Stimulated activated CD4-positive, alpha-beta T cell treated with anti-CD3 and anti-CD28 coated beads, Interleukin-1b, Interleukin-23, amount 100 ng/mL, for 1 hour (primary cell): ENCODE measurements around the gene DRD1.
"Not testable (repeated sequence)": the region's sequence is repeated elsewhere in the genome, so short reads cannot be mapped to it uniquely, and the experiment has no call there.

ENCODE experiments used
- DNase-seq, 2 donors: peaks; one replicate each; pipeline ENCODE4 v3.0.0-alpha.2; 2020; ENCODE audit warnings: low read depth in 2 of 2

DRD1 gene

DNA sequence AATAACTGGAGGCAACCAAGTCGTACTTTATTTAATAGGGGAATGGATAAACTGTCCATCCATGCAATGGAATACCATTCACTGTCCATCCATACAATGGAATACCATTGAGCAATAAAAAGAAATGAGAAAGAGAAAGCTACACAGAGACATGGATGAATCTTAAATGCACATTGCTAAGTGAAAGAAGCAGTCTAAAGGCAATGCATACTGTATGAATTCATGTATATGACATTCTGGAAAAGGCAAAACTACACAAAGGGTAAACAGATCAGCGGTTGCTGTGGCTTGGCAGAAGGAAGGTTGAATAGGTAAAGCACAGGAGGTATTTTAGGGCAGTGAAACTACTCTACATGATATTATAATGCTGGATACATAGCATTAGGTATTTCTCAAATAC is 16.2 kb downstream of the DRD1 start:
- no peak for DNase-seq

DNA sequence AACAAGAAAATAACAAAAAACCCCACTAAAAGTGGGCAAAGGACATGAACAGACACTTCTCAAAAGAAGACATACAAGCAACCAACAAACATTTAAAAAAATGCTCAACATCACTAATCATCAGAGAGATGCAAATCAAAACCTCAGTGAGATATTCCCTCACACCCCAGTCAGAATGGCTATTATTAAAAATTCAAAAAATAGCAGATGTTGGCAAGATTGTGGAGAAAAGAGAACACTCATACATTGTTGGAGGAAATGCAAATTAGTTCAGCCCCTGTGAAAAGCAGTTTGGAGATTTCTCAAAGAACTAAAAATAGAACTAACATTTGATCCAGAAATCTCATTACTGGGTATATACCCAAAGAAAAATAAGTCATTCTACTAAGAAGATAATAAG is 19.4 kb downstream of the DRD1 start:
- not testable (repeated sequence) for DNase-seq

DNA sequence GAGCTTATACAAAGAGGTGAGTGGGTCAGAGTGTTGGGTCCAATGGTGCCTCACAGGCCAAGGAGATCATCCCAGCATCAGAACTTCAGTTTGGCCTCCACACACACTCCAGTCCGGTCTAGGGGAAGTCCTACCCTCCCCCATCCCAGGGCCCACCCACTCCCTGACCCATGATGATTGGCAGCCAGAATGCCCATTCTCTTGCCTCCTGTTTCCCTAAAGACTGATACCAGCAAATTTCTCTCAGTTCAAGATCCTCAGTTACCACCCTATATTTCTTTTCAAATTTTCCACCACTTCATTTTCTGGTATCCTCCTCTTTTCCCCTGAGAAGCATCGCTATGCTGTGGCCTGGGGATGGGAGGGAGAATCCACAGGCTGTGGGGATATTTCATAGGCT is 21.9 kb downstream of the DRD1 start:
- no peak for DNase-seq

DNA sequence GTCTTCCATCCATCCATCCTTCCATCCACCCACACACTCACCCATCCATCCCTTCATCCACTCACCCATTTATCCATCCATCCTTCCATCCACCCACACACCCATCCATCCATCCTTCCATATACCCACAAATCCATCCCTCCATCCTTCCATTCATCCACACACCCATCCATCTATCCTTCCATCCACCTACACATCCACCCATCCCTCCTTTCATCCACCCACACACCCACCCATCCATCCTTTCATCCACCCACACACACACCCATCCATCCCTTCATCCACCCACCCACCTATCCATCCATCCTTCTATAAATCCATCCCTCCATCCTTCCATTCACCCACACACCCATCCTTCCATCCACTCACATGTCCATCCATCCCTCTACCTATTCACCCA is 23.6 kb downstream of the DRD1 start:
- no peak for DNase-seq

DNA sequence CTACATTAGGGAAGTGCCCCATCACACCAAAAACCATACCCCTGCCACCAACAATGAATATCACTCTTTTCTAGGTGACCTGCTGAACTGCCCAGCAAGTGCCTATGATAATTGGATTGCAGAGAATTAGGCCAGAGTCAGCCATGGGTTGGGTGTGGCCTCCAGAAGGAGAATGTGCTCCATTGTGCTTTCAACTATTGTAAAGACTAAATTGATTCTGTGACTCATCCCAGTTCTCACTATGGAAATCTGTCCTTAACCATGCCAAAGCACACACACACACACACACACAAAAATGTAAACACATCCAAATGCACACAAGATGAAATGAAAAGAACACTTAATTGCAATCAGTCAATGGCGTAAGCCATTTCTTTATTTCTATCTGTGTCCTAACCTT is 25.7 kb downstream of the DRD1 start:
- no peak for DNase-seq

DNA sequence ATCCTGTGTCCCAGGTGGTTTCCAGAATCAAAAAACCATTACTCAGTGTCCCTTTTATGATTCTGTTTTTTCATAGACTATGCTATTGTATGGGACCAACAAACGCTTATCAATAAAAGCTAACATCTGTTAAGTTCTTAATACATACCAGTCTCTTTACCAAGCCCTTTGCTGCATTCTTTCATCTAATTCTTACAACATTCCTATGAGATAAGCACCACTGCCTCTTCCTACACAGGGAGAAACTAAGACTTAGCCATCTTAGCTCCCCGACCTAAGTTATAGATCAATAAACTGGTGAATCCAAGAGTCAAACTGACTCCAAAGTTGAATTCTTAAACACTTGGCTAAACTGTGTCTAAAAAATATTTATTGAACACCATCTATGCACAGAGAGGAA is 26.6 kb downstream of the DRD1 start:
- DNase-seq = no peak

DNA sequence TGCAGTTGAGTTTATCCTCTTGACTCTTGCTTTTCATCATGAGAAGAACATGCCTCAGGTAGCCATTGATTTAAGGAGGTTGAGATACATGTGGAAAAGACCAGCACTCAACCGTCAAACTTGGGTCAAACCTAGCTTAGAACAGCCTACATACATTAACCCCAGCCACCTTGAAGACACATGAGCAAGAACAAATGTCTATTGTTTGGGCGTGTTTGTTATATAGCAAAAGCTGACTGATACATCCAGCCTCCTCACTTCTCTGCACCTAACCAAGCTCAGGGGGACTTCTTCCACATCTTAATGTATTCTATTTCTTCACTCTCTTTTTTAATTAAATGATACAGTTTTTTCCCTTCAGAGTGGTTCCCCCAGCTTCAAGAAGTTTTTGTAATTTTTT is 28.7 kb downstream of the DRD1 start:
- DNase-seq = no peak

DNA sequence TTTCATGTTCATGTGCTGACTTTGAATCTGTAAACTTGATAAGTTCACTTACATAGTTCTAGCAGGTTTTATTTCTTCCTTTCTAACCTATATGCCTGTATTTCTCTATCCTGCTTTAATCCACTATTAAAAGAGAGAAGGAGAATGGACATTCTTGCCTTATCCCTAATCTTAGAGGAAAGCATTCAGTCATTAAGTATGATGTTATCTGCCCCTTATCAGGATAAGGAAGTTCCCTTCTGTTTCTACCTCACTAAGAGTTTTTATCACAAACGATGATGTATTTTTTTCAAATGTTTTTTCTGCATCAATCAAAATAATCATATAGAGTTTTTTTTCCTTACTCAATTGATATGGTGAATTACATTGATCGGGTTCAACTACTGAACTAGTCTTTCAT is 33.1 kb downstream of the DRD1 start:
- DNase-seq = no peak

DNA sequence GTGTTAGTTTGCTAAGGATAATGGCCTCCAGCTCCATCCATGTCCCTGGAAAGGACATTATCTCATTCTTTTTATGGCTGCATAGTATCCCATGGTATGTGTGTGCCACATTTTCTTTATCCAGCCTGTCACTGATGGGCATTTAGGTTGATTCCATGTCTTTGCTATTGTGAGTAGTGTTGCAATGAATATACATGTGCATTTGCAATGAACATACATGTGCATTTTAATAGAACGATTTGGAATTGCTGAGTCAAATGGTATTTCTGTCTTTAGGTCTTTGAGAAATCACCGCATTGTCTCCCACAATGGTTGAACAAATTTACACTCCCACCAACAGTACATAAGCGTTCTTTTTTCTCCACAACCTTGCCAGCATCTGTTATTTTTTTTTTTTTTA is 37.7 kb downstream of the DRD1 start:
- no peak for DNase-seq

DNA sequence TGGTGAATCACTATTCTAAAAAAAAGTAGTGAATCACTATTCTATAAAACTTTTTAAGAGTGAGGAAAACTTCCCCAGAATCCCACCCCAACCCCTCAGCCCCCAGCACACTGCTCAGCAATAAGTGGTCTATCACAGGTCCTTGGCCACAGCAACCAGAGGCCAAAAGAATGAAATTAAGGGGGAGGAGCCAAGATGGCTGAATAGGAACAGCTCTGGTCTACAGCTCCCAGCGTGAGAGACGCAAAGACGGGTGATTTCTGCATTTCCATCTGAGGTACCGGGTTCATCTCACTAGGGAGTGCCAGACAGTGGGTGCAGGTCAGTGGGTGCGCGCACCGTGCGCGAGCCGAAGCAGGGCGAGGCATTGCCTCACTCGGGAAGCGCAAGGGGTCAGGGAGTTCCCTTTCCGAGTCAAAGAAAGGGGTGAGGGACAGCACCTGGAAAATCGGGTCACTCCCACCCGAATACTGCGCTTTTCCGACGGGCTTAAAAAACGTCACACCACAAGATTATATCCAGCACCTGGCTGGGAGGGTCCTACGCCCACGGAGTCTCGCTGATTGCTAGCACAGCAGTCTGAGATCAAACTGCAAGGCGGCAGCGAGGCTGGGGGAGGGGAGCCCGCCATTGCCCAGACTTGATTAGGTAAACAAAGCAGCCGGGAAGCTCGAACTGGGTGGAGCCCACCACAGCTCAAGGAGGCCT is 46.2 kb downstream of the DRD1 start:
- DNase-seq = not testable (repeated sequence)

DNA sequence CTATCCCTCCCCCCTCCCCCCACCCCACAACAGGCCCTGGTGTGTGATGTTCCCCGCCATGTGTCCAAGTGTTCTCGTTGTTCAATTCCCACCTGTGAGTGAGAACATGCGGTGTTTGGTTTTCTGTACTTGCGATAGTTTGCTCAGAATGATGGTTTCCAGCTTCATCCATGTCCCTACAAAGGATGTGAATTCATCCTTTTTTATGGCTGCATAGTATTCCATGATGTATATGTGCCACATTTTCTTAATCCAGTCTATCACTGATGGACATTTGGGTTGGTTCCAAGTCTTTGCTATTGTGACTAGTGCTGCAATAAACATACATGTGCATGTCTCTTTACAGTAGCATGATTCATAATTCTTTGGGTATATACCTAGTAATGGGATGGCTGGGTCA is 48.6 kb downstream of the DRD1 start:
- not testable (repeated sequence) for DNase-seq

DNA sequence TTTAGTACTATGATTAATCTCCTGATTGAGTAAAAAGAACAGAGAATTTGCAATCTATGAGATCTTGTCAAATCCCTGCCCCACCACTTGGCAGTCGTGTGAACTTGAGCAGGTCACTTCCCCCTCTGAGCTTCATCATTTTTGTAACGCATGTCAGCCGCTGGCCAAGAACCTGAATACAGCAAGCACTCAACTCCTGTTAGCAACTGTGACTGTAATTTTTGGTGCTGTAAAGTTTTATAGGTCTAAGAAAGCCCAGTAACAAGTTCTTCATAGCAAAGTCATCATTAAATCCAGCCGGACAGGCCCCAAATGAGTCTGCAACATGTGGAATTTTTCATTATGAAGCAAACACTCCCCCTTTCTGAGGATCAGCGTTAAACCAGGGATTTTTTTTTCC is 49.4 kb downstream of the DRD1 start:
- DNase-seq = no peak

DNA sequence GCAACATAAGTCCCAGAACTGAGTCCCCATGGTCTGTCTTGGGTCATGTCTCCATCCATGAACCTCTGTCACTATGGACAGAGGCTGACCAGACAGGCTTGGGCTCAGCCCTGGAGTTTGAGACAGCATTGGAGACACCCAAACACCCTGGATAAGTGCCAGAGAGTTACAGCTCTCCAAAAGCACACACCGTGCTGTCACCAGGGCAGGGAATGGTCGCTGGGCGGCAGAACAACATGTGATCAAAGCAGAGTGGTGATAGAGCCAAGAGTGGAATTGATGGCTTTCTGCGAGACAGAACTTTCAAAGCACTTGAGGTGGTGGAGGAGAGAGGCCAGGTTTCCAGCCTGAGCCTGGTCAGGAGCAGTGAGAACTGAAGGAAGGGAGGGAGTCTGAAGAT is 50.1 kb downstream of the DRD1 start:
- no peak for DNase-seq

DNA sequence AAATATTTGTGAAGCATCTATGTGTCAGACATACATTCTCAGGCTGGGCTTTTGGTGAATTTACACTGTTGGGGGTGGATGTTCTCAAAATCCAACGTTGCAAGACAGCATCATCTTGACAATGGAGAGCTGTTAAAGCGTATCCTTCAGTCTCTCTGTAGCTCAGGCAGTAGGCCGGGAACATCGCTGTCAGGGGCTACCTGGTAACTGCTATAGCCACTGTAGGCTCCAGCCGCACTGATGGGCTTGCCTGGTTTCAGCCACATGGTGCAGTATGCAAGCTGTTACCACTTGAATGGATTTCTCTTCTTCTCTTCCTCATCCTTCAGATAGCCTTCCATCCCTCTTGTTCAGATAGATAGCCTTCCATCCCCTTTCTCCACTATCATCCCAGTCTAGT is 51.7 kb downstream of the DRD1 start:
- no peak for DNase-seq

DNA sequence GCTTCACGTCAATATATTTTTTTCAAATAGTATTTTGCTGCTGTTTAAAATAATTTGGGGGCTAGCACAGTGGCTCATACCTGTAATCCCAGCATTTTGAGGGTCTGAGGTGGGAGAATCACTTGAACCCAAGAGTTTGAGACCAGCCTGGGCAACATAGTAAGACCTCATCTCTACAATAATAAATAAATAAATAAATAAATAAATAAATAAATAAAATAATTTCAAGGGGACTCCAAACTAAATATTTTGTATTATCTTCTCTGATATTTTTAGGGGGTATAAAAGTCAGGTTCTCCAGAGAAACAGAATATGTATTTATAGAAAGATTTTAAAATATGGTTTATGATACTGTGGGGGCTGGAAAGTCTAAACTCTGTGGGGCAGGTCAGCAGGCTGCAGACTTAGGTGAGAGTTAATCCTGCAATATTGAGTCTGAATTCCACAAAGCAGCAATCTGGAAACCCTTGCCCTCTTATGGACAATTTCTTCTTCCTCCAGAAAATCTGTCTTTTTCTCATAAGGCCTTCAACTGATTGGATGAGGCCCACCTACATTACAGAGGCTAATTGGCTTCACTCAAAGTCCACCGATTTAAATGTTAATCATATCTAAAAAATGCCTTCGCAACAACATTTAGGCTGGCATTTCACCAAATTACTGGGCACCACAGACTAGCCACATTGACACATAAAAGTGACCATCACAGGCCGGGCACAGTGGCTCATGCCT is 53.5 kb downstream of the DRD1 start:
- DNase-seq = no peak
